GM12874 (cell line): ENCODE data around the gene KLHL26.

ENCODE experiments used
- CTCF ChIP-seq: IDR thresholded peaks from 2 replicates; pipeline ENCODE4 v1.5.1; 2011; ENCODE audit warnings: low read depth, mild to moderate bottlenecking, control low read depth, low read length, moderate library complexity; ENCODE audit not compliant: insufficient read depth

Gene KLHL26

GRCh38 chr19:18610245-18610555 lies 26.6 kb upstream of the KLHL26 start:
- no peak for TF ChIP-seq CTCF

GRCh38 chr19:18610556-18611326 lies 26.1 kb upstream of the KLHL26 start:
- TF ChIP-seq CTCF, result no peak

GRCh38 chr19:18611327-18612050 lies 25.3 kb upstream of the KLHL26 start:
- TF ChIP-seq CTCF, result no peak

GRCh38 chr19:18612051-18612771 lies 24.6 kb upstream of the KLHL26 start:
- TF ChIP-seq CTCF, result no peak

GRCh38 chr19:18612772-18613588 lies 23.8 kb upstream of the KLHL26 start, which contains the start of gene TMEM59L:
Gene TMEM59L (plus strand): TSS chr19:18612870. CDS start chr19:18612959, 89 bp downstream.
- TF ChIP-seq CTCF, result no peak

GRCh38 chr19:18613589-18614234 lies 23.1 kb upstream of the KLHL26 start:
- TF ChIP-seq CTCF, result no peak
